Measurements from ENCODE around the gene ZNF324.

ZNF324 gene

DNA sequence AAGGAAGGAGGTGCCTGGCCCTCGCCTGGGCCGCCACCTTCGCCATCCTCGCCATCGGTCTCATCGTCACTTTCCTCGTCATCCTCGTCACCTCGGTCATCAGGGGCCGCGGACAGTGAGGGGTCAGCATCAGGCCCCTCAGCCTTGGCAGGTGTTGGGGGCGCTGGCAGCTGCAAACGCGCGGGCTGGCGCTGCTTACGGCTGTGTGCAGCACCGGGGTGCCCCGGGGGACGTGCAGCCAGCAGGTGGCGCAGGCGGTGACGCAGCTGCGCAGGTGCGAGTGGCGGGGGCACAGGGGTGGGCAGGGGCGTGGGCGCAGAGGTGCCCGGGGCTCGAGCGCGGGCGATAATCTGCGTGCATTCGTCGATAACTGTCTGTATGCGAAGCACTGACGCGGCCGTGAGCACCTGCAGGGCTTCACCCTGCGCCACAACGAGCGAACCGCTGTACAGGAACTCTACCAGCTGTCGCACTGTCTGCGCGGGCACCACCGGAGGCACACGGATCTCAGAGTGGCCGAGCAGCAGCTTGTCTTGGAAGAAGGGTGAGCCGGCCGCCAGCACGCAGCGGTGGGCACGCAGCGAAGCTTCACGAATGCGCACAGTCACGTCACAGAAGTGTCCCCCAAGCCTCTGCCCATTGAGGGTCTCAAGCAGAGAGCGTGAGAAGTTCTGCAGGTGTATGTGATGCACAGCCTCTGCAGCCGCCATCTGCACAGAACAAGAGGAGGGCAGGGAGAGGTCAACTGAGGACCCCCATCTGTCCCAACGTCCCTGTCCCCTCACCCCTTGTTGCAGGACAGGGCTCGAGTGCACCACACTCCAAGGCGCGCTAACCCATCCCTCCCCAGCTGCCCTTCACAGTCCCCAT, 50.3 kb downstream of the ZNF324 start:
- no peak for DNase-seq

DNA sequence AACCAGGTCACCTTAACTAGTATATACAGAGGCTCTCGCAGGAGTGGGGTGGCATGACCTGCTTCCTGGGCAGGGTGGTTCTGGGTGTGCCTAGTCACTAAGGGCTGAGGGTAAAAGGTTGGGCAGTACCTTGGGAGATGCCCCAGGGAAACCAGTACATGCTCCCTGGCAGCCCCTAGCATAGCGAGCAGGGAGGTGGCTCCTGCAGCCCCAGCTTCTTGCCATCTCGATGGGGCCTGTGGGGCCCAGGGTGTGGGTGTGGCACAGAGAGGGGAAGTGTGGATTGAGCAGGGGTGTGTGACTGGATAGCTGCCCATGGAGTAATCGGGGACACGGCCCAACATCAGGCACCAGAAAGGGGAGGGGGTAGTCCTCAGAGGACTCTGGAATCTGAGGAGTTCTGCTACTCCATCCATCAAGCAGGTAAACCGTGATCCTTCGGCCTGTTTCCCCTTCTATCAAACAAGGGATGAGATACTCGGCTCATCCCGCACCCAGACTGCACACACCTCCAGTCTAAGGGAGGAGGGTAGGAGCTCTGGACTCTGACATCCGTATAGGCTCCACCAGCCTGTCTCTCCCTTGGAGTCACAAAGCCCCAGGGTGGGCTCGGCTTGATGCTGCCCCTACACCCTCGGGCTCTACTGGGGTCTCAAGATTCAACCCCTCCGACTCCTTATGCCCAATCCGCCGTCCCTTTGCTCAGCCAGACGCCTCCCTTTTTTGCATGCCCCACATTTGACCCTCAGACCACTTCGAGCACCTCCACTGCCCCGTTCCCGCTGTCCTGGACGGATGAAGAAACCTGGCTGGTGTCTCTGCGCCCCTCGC, 51.6 kb downstream of the ZNF324 start:
- in situ Hi-C loops (cut with HindIII; ENCODE audit: low pct_ligation_motif_present, low pct_unique_long_range_greater_than_20kb, low sequenced_read_pairs), result no loop called here
- no peak for DNase-seq

More for the DNA sequence above, 50.3 kb downstream of the ZNF324 start:
- in situ Hi-C loops (cut with HindIII; ENCODE audit: low pct_ligation_motif_present, low pct_unique_long_range_greater_than_20kb, low sequenced_read_pairs), result no loop called here

DNA sequence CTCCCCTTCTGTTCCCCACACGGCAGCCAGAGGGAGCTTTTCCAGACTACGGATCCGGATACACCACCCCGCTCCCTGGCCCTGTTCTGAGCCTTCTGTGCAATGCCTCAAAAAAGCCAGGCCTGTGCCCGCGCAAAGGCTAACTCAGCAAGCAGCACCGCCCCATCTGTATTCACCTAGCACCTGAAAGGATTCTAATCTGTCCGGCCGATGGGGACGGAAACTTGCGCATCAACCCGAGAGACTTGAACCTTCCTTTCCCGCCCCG, 52.1 kb downstream of the ZNF324 start:
- in situ Hi-C loops (cut with HindIII; ENCODE audit: low pct_ligation_motif_present, low pct_unique_long_range_greater_than_20kb, low sequenced_read_pairs), result no loop called here
- DNase-seq, result peak; percentile 76

DNA sequence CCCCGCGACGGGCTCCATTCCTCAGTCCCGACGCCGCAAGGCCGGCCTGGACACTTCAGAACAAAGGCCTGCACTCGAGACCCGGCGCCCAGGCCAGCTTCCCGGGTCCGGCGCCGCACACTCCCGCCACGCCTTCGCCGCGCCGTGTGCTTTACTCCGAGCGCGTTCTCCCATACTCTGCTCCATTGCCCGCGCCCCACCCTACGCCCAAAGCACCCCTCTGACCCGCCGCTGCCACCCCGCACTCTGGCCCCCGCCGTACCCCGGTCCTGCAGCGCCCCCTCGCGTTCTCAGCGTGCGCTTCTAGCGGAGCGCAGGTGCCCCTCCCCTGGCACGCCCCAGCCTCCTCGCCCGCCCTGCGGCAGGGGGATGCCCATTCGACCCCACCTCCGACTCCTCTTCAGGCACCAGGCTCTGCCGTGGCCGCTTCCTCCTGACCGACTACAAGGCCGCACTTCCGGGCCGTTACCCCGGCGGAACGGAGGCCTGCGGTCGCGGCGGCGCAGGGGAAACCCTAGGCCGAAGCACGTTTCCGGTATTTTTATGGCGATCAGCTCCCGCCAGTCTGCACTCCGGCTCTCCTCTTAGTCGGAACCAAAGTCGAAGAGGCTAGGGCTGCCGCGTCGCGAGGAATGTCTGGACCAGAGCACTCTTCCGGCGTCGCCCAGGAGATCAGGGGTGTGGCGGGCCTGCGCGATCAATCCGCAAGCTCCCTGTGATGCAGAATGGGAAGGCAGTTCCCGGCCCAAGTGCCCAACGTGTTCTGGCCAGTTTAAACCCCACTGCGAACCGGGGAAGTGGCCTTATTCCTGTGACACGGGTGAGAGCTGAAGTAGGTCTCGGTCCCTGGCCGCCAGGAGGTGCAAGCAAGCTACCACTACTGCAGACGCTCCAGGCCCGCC, 52.7 kb downstream of the ZNF324 start, which contains the start of gene ZBTB45:
Gene ZBTB45, minus strand, starts transcription at position 456 of the 902 bp plus-strand sequence. CDS start 2,137 bp downstream, outside the sequence.
- peak; percentile 95 for DNase-seq

DNA sequence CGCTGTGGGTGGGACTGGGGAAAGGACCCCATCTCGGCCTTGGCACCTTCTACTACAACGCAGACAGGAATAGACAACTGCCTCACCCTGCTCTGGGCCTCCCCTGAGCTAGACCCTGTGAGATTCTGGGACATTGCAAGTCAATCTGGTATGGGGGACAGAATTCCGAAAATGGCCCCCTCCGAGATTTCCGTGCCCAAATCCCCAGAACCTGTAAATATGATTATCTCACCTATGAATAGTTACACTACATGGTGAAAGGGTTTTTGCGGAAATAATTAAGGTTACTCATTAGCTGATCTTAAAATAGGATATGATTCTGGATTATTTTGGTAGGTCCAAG, 53.3 kb downstream of the ZNF324 start:
- in situ Hi-C loops (cut with HindIII; ENCODE audit: low pct_ligation_motif_present, low pct_unique_long_range_greater_than_20kb, low sequenced_read_pairs), result no loop called here
- no peak for DNase-seq

More for the DNA sequence above, 52.7 kb downstream of the ZNF324 start, which contains the start of gene ZBTB45:
- in situ Hi-C loops (cut with HindIII; ENCODE audit: low pct_ligation_motif_present, low pct_unique_long_range_greater_than_20kb, low sequenced_read_pairs), result no loop called here

DNA sequence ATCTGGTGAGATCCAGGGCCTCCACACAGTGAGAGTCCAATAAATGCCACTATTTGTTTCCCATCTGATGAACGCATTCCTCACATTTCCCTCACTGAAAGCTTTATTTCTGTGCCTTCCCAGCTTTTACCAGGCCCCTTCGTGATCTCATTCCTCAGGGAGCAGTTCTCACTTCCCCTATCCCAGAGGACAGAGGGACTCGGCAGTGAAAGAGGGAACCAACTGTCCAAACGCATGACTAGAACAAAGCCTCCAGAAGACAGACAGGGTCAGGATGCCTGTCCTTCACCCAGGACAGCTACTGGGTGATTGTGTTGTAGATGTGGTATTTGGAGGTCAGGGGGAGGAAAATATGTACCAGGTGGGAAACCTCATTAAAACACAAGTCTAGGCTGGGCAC, 54.8 kb downstream of the ZNF324 start:
- no peak for DNase-seq
- in situ Hi-C loops (cut with HindIII; ENCODE audit: low pct_ligation_motif_present, low pct_unique_long_range_greater_than_20kb, low sequenced_read_pairs), result no loop called here

DNA sequence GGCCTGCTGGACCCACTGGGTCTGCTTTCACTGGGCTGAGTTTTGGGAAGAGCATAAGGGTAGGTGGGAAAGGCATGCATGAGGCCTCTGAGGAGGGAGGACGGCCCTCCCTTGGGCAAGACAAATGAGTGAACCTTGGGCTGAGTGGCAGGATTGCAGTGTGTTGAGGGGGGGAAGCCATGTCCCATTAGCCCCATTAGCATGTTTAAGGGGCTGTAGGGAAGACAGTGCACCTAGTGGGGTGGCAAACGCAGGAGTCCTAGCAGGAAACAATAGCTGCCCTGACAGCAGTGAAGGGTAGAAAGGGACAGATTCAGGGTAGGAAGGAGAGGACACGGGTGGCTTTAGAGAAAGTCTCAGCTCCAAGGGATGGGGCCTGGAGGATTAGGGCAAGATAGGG, 55.8 kb downstream of the ZNF324 start:
- in situ Hi-C loops (cut with HindIII; ENCODE audit: low pct_ligation_motif_present, low pct_unique_long_range_greater_than_20kb, low sequenced_read_pairs), result no loop called here
- no peak for DNase-seq
